Transverse colon (tissue), 4 donors: ENCODE data around the gene CCDC200. TPM values are rescaled to one million over a fixed set of nuclear protein-coding genes. Genes with fewer than 3 reads are reported as not detected.

Source experiments
- DNase-seq: peaks from one replicate; pipeline ENCODE4 v3.0.0-alpha.2; 2019
- H3K27ac ChIP-seq, 4 donors: fragments of 200-600 bp; sonication (generic); 2 replicates each; pipeline ENCODE4 v1.5.1; 2016 to 2018; ENCODE audit warnings: inconsistent platforms in 4 of 4
- H3K27me3 ChIP-seq: fragments of 200-600 bp; sonication (generic); 2 replicates; pipeline ENCODE4 v1.5.1; 2017; ENCODE audit warnings: inconsistent platforms
- H3K36me3 ChIP-seq, 4 donors: fragments of 200-600 bp; sonication (generic); 2 replicates each; pipeline ENCODE4 v1.5.1; 2017 to 2019; ENCODE audit warnings: inconsistent platforms in 4 of 4
- H3K4me1 ChIP-seq, 4 donors: fragments of 200-600 bp; sonication (generic); 2 replicates each; pipeline ENCODE4 v1.5.1; 2017 to 2020; ENCODE audit warnings: inconsistent platforms in 4 of 4
- H3K4me3 ChIP-seq, 4 donors: fragments of 200-600 bp; sonication (generic); 1 replicate in 1 of 4; 2 replicates in 3 of 4; pipeline versions ENCODE4 v1.5.1 to v1.6.1; 2017 to 2019; ENCODE audit warnings: inconsistent platforms in 4 of 4
- H3K9me3 ChIP-seq, 2 donors: fragments of 200-600 bp; sonication (generic); 2 replicates each; pipeline ENCODE4 v1.5.1; 2017 to 2019; ENCODE audit warnings: inconsistent platforms in 2 of 2
- EP300 ChIP-seq: sonication (generic); formaldehyde crosslinking; IDR thresholded peaks from one replicate; pipeline ENCODE4 v1.6.1; 2017; ENCODE audit warnings: antibody characterized with exemption, low read depth
- POLR2A ChIP-seq: fragments of 450-650 bp; IDR thresholded peaks from one replicate; pipeline ENCODE4 v1.6.1; 2016; ENCODE audit warnings: antibody characterized with exemption, mild to moderate bottlenecking, moderate library complexity
- POLR2AphosphoS5 ChIP-seq, 3 donors: sonication (generic); formaldehyde crosslinking; IDR thresholded peaks; one replicate each; pipeline ENCODE4 v1.6.1; 2016; ENCODE audit warnings: antibody characterized with exemption in 3 of 3
- WGBS, 2 donors: methylation state at CpG; one replicate each; pipeline ENCODE4 v1.1.5; 2018; ENCODE audit warnings: low coverage in 1 of 2; 5-methylcytosine and 5-hydroxymethylcytosine counted together
- in situ Hi-C, 4 donors: fragments of 200-750 bp; cut with MboI; loops; one replicate each; pipeline versions ENCODE4 v1.15.0 to v1.15.1; 2017; ENCODE audit warnings: low sequenced_read_pairs in 3 of 4, low pct_ligation_motif_present in 1 of 4, low pct_unique_long_range_greater_than_20kb in 1 of 4
- intact Hi-C: fragments of 100-400 bp; cut with DNase I; formaldehyde crosslinking; loops from one replicate; pipeline ENCODE4 v1.15.1; 2023; ENCODE audit warnings: low total_unique reads
- total RNA-seq, 4 donors: library from RNA; depleted of rRNA; stranded (reverse); fragments of >200 nt; gene quantifications; one replicate each; pipeline ENCODE4 v1.1.0, GENCODE V29; 2016
- TF ChIP-seq, protein P1 (sequence below), 5 experiments: fragments of 200-600 bp in 3 of 5; fragments of 450-650 bp in 2 of 5; sonication (generic) in 3 of 5; IDR thresholded peaks; 1 replicate in 2 of 5; 2 replicates in 3 of 5; pipeline ENCODE4 v1.5.1; 2016 to 2017; ENCODE audit warnings: antibody characterized with exemption in 5 of 5, inconsistent platforms in 3 of 5, mild to moderate bottlenecking in 2 of 5, moderate library complexity in 1 of 5

The CCDC200 gene
- total RNA-seq, 4 donors from 2014 or later: not detected

DNA sequence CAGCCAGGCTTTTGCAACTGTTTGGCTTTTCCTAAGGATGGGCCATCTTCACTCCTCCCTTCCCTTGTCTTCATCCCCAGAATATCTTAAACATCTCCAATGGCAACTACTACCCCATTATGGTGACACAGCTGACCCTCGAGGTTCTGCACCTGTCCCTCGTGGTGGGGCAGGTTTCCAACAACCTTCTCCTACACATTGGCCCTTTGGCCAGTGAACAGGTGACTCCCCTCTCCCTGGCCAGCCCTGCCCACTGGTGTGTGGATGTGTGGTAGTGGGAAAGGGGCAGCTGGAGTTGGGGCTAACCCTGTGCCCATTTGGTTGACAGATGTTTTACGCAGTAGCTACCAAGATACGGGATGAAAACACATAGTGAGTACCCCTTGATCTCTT lies 12.1 kb downstream of the CCDC200 start:
- H3K27ac ChIP-seq: no peak overlapping the region
- peaks cover 9 to 18% (median 16%) of the 10 kb centered on the region in 4 donors for H3K4me1 ChIP-seq
- H3K4me3 ChIP-seq: no peak overlapping the region
- DNase-seq: no peak
- intact Hi-C loops: no loop called here
- no peak for TF ChIP-seq POLR2A
- TF ChIP-seq, protein P1, sequence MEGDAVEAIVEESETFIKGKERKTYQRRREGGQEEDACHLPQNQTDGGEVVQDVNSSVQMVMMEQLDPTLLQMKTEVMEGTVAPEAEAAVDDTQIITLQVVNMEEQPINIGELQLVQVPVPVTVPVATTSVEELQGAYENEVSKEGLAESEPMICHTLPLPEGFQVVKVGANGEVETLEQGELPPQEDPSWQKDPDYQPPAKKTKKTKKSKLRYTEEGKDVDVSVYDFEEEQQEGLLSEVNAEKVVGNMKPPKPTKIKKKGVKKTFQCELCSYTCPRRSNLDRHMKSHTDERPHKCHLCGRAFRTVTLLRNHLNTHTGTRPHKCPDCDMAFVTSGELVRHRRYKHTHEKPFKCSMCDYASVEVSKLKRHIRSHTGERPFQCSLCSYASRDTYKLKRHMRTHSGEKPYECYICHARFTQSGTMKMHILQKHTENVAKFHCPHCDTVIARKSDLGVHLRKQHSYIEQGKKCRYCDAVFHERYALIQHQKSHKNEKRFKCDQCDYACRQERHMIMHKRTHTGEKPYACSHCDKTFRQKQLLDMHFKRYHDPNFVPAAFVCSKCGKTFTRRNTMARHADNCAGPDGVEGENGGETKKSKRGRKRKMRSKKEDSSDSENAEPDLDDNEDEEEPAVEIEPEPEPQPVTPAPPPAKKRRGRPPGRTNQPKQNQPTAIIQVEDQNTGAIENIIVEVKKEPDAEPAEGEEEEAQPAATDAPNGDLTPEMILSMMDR (IDR thresholded peaks at IDR 0.05): no peak
- TF ChIP-seq EP300: no peak
- no peak for TF ChIP-seq POLR2AphosphoS5 (IDR thresholded peaks at IDR 0.05)
- H3K27me3 ChIP-seq: no peaks in the 10 kb centered on the region
- no peaks in the 10 kb centered on the region for H3K36me3 ChIP-seq
- WGBS, 2 donors: 88% methylated on average over 4 of the region's 4 CpGs; no CpG with 5 or more reads in 1 of the 2 donors
- no peaks in the 10 kb centered on the region for H3K9me3 ChIP-seq
- in situ Hi-C loops: loop anchor here in 1 of 4 donors (25.0 kb wide), 2 partner anchors 96 to 271 kb away; partner anchors contain the start of gene DHX8

DNA sequence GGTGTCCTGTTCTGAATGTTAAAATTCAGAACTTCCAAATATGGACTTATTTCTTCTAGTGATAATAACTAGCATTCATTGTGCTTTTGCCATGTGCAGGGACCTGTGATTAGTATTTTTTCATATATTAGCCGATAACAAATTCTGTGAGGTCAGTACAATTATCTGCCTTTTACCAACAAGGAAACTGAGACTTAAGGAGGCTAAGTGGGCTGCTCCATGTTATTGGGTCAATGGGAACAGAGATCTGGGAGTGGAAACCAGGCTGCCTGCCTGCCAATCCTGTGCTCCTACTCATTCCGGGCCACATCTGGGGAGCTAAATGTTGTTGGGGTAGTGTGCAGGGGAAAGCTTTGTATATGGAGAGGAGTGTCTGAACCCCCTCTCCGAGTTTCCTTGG lies 13.1 kb downstream of the CCDC200 start:
- no peak for DNase-seq
- TF ChIP-seq, protein P1 (IDR thresholded peaks at IDR 0.05): no peak
- TF ChIP-seq POLR2A (no peak), EP300 (no peak), POLR2AphosphoS5 (IDR thresholded peaks at IDR 0.05) (no peak)
- Histone ChIP-seq H3K36me3 (no peaks in the 10 kb centered on the region), H3K4me3 (no peak overlapping the region), H3K27ac (no peak overlapping the region), H3K9me3 (no peaks in the 10 kb centered on the region), H3K4me1 (peaks cover 9 to 28% (median 23%) of the 10 kb centered on the region in 4 donors), H3K27me3 (no peaks in the 10 kb centered on the region)
- intact Hi-C loops (no loop called here), in situ Hi-C loops (loop anchor here in 1 of 4 donors (25.0 kb wide), 2 partner anchors 97 to 272 kb away; partner anchors contain the start of gene DHX8)
- WGBS, 2 donors: 92 to 94% methylated on average over 2 to 3 of the region's 3 CpGs

DNA sequence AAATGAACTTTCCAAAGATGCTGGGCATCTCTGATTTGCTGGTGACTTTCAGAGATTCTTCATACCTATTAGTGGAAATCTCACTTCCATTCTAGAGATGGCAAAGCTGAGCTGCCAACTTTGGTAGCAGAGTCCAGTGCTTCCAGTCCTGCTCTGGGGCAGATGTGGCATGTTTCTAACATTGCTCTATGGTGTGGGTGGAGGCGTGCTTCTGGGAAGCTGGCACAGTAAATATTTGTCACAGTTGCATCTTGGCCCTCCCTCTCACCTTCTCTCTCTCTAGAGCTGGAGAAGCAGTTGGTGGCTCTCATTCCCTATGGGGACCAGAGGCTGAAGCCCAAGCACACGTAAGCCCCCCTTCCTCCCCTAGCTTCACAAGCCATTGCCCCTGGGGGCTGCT lies 14.9 kb downstream of the CCDC200 start:
- DNase-seq: no peak
- 85% methylated on average over 2 of the region's 2 CpGs; no CpG with 5 or more reads in 1 of the 2 donors for WGBS, 2 donors
- intact Hi-C loops: no loop called here
- in situ Hi-C loops: loop anchor here in 1 of 4 donors (25.0 kb wide), 2 partner anchors 99 to 274 kb away; partner anchors contain the start of gene DHX8
- H3K27ac ChIP-seq: peak overlapping the region in 2 of 4 donors; percentile 85 to 87
- H3K36me3 ChIP-seq: peaks cover 0 to 18% (median 2%) of the 10 kb centered on the region in 4 donors
- no peak overlapping the region for H3K4me3 ChIP-seq
- H3K27me3 ChIP-seq: no peaks in the 10 kb centered on the region
- H3K4me1 ChIP-seq: peaks cover 9 to 28% (median 23%) of the 10 kb centered on the region in 4 donors
- no peaks in the 10 kb centered on the region for H3K9me3 ChIP-seq
- no peak for TF ChIP-seq POLR2AphosphoS5 (IDR thresholded peaks at IDR 0.05)
- TF ChIP-seq, protein P1 (IDR thresholded peaks at IDR 0.05): no peak
- TF ChIP-seq POLR2A: no peak
- no peak for TF ChIP-seq EP300

DNA sequence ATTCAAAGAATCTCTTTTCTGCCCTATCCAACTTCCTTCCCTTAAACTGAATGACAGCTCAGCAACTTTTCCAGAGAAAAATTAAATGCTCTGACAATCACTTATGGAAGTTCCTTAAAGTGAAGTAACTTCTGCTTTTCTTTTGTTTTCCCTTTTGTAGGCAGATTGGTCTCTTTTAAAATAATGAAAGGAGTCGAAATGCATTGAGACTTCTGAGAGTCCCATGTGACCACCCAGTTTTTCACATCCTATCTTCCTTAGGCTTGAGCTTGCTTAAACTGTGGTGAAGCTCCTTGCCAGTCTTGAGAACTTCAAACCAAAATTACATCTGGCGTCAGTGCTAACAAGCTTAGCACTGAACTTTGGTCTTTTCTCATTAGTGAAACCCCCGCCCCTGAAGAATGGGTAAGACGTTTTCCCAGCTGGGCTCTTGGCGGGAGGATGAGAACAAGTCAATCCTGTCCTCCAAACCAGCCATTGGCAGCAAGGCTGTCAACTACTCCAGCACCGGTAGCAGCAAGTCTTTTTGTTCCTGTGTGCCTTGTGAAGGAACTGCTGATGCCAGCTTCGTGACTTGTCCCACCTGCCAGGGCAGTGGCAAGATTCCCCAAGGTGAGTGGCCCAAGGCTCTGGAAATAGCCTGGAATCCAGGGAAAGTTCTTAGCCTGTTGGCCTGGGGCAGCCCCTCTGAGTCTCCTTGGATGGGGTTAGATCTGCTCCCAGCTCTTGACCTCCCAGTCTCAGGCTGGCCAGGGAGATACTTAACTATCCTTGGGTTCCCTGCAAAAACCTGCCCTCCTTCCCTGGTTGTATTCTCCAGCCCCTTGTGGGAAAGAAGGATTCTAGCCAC lies 15.6 kb downstream of the CCDC200 start:
- 10 to 38% methylated on average over 1 to 7 of the region's 7 CpGs for WGBS, 2 donors
- Histone ChIP-seq H3K4me3 (peak overlapping the region in 2 of 4 donors; percentile 52 to 54), H3K9me3 (no peaks in the 10 kb centered on the region), H3K27me3 (no peaks in the 10 kb centered on the region), H3K27ac (peak overlapping the region; percentile 79 to 87 (median 86)), H3K4me1 (peaks cover 9 to 28% (median 23%) of the 10 kb centered on the region in 4 donors), H3K36me3 (peaks cover 0 to 25% (median 2%) of the 10 kb centered on the region in 4 donors)
- intact Hi-C loops (no loop called here), in situ Hi-C loops (loop anchor here in 1 of 4 donors (25.0 kb wide), 2 partner anchors 99 to 274 kb away; partner anchors contain the start of gene DHX8)
- peak; percentile 12 for DNase-seq
- TF ChIP-seq EP300: no peak
- no peak for TF ChIP-seq POLR2A
- TF ChIP-seq, protein P1 (IDR thresholded peaks at IDR 0.05): no peak
- TF ChIP-seq POLR2AphosphoS5 (IDR thresholded peaks at IDR 0.05): no peak
